ENCODE measurements around the gene ITPR1.
A peak's percentile ranks its signal among the peaks of the same experiment; 100 is the strongest.

ITPR1 gene

GRCh38 chr3:4866866-4867265, 373.7 kb downstream of the ITPR1 start:
- H3K27ac ChIP-seq (replicated peaks), result peak overlapping the region; percentile 91
- no peak for DNase-seq (ENCODE audit: low read depth in 1 of 2, low spot score in 1 of 2)
- no peak overlapping the region for H3K4me3 ChIP-seq (replicated peaks; ENCODE audit: insufficient read depth, low read length)
- TF ChIP-seq GABPA (IDR thresholded peaks at IDR 0.05; ENCODE audit: low read depth) (no peak), REST (IDR thresholded peaks at IDR 0.05; ENCODE audit: insufficient replicate concordance, low read depth) (no peak), POLR2AphosphoS5 (IDR thresholded peaks at IDR 0.05; ENCODE audit: low read depth) (no peak), CTCF (IDR thresholded peaks at IDR 0.05; ENCODE audit: insufficient read depth, low read length) (no peak), SPI1 (IDR thresholded peaks at IDR 0.05; ENCODE audit: borderline replicate concordance, low read depth) (no peak)
- no peaks in the 10 kb centered on the region for H3K27me3 ChIP-seq (ENCODE audit: insufficient read depth, poor library complexity, severe bottlenecking)

- DNase-seq (ENCODE audit: low read depth in 1 of 2, low spot score in 1 of 2), result no peak
- no peak overlapping the region for H3K4me3 ChIP-seq (replicated peaks; ENCODE audit: insufficient read depth, low read length)
- H3K27ac ChIP-seq (replicated peaks), result no peak overlapping the region
- no peaks in the 10 kb centered on the region for H3K27me3 ChIP-seq (ENCODE audit: insufficient read depth, poor library complexity, severe bottlenecking)
- TF ChIP-seq GABPA (IDR thresholded peaks at IDR 0.05; ENCODE audit: low read depth) (no peak), SPI1 (IDR thresholded peaks at IDR 0.05; ENCODE audit: borderline replicate concordance, low read depth) (no peak), CTCF (IDR thresholded peaks at IDR 0.05; ENCODE audit: insufficient read depth, low read length) (no peak), REST (IDR thresholded peaks at IDR 0.05; ENCODE audit: insufficient replicate concordance, low read depth) (no peak), POLR2AphosphoS5 (IDR thresholded peaks at IDR 0.05; ENCODE audit: low read depth) (no peak)
These were observed 384.1 kb downstream of the ITPR1 start for GRCh38 chr3:4877173-4877787.

GRCh38 chr3:4880850-4881249, 387.7 kb downstream of the ITPR1 start:
- no peaks in the 10 kb centered on the region for H3K27me3 ChIP-seq (ENCODE audit: insufficient read depth, poor library complexity, severe bottlenecking)
- TF ChIP-seq POLR2AphosphoS5 (IDR thresholded peaks at IDR 0.05; ENCODE audit: low read depth), result no peak
- TF ChIP-seq CTCF (IDR thresholded peaks at IDR 0.05; ENCODE audit: insufficient read depth, low read length), result no peak
- no peak for TF ChIP-seq REST (IDR thresholded peaks at IDR 0.05; ENCODE audit: insufficient replicate concordance, low read depth)
- TF ChIP-seq GABPA (IDR thresholded peaks at IDR 0.05; ENCODE audit: low read depth), result no peak
- no peak for TF ChIP-seq SPI1 (IDR thresholded peaks at IDR 0.05; ENCODE audit: borderline replicate concordance, low read depth)
- no peak for DNase-seq (ENCODE audit: low read depth in 1 of 2, low spot score in 1 of 2)
- H3K27ac ChIP-seq (replicated peaks), result no peak overlapping the region
- no peak overlapping the region for H3K4me3 ChIP-seq (replicated peaks; ENCODE audit: insufficient read depth, low read length)

Data from HL-60 (cell line).